Stimulated activated memory B cell treated with anti-CD40 and anti-IgM and Interleukin-4, amounts not matched to agents 10 μg/mL and 1 μg/mL and 100 μg/mL, for 72 hours (primary cell): Measurements from ENCODE around the gene CDH12.
"Not testable (repeated sequence)": the region's sequence is repeated elsewhere in the genome, so short reads cannot be mapped to it uniquely, and the experiment has no call there.

Source experiments
- ATAC-seq: fragments of 150-1000 bp; cut with Tn5 transposase; 2 replicates; pipeline ENCODE4 v1.10.0; 2021
- H3K27ac Mint-ChIP-seq: one replicate; pipeline ENCODE4 v1.8.0; 2022; ENCODE audit warnings: mild to moderate bottlenecking, mixed read lengths
- H3K27me3 Mint-ChIP-seq: one replicate; pipeline ENCODE4 v1.8.0; 2022; ENCODE audit warnings: mixed read lengths
- H3K36me3 Mint-ChIP-seq: one replicate; pipeline ENCODE4 v1.8.0; 2022; ENCODE audit warnings: mixed read lengths
- H3K4me1 Mint-ChIP-seq: one replicate; pipeline ENCODE4 v1.8.0; 2022; ENCODE audit warnings: mixed read lengths
- H3K4me3 Mint-ChIP-seq: one replicate; pipeline ENCODE4 v1.8.0; 2022; ENCODE audit warnings: mild to moderate bottlenecking, moderate library complexity, mixed read lengths
- H3K9me3 Mint-ChIP-seq: one replicate; pipeline ENCODE4 v1.8.0; 2022; ENCODE audit warnings: mixed read lengths

CDH12 gene

GRCh38 chr5:22644859-22645258 is 208.3 kb downstream of the CDH12 start:
- Mint-ChIP-seq H3K4me3 (no peak overlapping the region), H3K27ac (no peak overlapping the region), H3K36me3 (no peaks in the 10 kb centered on the region), H3K4me1 (no peaks in the 10 kb centered on the region), H3K9me3 (no peaks in the 10 kb centered on the region), H3K27me3 (no peaks in the 10 kb centered on the region)
- no peak for ATAC-seq

GRCh38 chr5:22643356-22643755 is 209.8 kb downstream of the CDH12 start:
- H3K27me3 Mint-ChIP-seq: no peaks in the 10 kb centered on the region
- no peak overlapping the region for H3K27ac Mint-ChIP-seq
- H3K4me3 Mint-ChIP-seq: no peak overlapping the region
- H3K36me3 Mint-ChIP-seq: no peaks in the 10 kb centered on the region
- H3K4me1 Mint-ChIP-seq: no peaks in the 10 kb centered on the region
- ATAC-seq: no peak
- H3K9me3 Mint-ChIP-seq: no peaks in the 10 kb centered on the region

GRCh38 chr5:22631683-22632082 is 221.5 kb downstream of the CDH12 start:
- no peak overlapping the region for H3K27ac Mint-ChIP-seq
- H3K9me3 Mint-ChIP-seq: no peaks in the 10 kb centered on the region
- no peak for ATAC-seq
- H3K27me3 Mint-ChIP-seq: no peaks in the 10 kb centered on the region
- no peak overlapping the region for H3K4me3 Mint-ChIP-seq
- no peaks in the 10 kb centered on the region for H3K4me1 Mint-ChIP-seq
- no peaks in the 10 kb centered on the region for H3K36me3 Mint-ChIP-seq

- Mint-ChIP-seq H3K4me3 (no peak overlapping the region), H3K4me1 (no peaks in the 10 kb centered on the region), H3K9me3 (peaks cover 3% of the 10 kb centered on the region), H3K27me3 (no peaks in the 10 kb centered on the region), H3K27ac (no peak overlapping the region), H3K36me3 (no peaks in the 10 kb centered on the region)
- no peak for ATAC-seq
These were observed 226.1 kb downstream of the CDH12 start for GRCh38 chr5:22627029-22627428.

GRCh38 chr5:22625451-22625850 is 227.7 kb downstream of the CDH12 start:
- peaks cover 3% of the 10 kb centered on the region for H3K9me3 Mint-ChIP-seq
- no peak overlapping the region for H3K27ac Mint-ChIP-seq
- H3K36me3 Mint-ChIP-seq: no peaks in the 10 kb centered on the region
- H3K4me3 Mint-ChIP-seq: no peak overlapping the region
- no peaks in the 10 kb centered on the region for H3K4me1 Mint-ChIP-seq
- ATAC-seq: no peak
- no peaks in the 10 kb centered on the region for H3K27me3 Mint-ChIP-seq

- H3K4me1 Mint-ChIP-seq: no peaks in the 10 kb centered on the region
- no peak overlapping the region for H3K27ac Mint-ChIP-seq
- H3K9me3 Mint-ChIP-seq: peaks cover 3% of the 10 kb centered on the region
- no peak for ATAC-seq
- H3K27me3 Mint-ChIP-seq: no peaks in the 10 kb centered on the region
- no peaks in the 10 kb centered on the region for H3K36me3 Mint-ChIP-seq
- no peak overlapping the region for H3K4me3 Mint-ChIP-seq
These were observed 232.1 kb downstream of the CDH12 start for GRCh38 chr5:22621084-22621483.

GRCh38 chr5:22615964-22616363 is 237.2 kb downstream of the CDH12 start:
- H3K36me3 Mint-ChIP-seq: no peaks in the 10 kb centered on the region
- H3K27me3 Mint-ChIP-seq: no peaks in the 10 kb centered on the region
- H3K9me3 Mint-ChIP-seq: no peaks in the 10 kb centered on the region
- H3K4me1 Mint-ChIP-seq: no peaks in the 10 kb centered on the region
- no peak overlapping the region for H3K4me3 Mint-ChIP-seq
- H3K27ac Mint-ChIP-seq: no peak overlapping the region
- ATAC-seq: no peak

- ATAC-seq: no peak
- no peaks in the 10 kb centered on the region for H3K36me3 Mint-ChIP-seq
These were observed 238.6 kb downstream of the CDH12 start for GRCh38 chr5:22614486-22615094.

GRCh38 chr5:22612928-22613327 is 240.2 kb downstream of the CDH12 start:
- Mint-ChIP-seq H3K27me3 (no peaks in the 10 kb centered on the region), H3K4me1 (no peaks in the 10 kb centered on the region), H3K36me3 (no peaks in the 10 kb centered on the region), H3K27ac (no peak overlapping the region), H3K9me3 (no peaks in the 10 kb centered on the region), H3K4me3 (no peak overlapping the region)
- no peak for ATAC-seq

More at GRCh38 chr5:22614486-22615094, 238.6 kb downstream of the CDH12 start:
- no peaks in the 10 kb centered on the region for H3K9me3 Mint-ChIP-seq
- no peaks in the 10 kb centered on the region for H3K27me3 Mint-ChIP-seq
- H3K4me3 Mint-ChIP-seq: no peak overlapping the region
- H3K4me1 Mint-ChIP-seq: no peaks in the 10 kb centered on the region
- H3K27ac Mint-ChIP-seq: no peak overlapping the region

GRCh38 chr5:22611327-22611726 is 241.8 kb downstream of the CDH12 start:
- H3K4me1 Mint-ChIP-seq: no peaks in the 10 kb centered on the region
- H3K9me3 Mint-ChIP-seq: no peaks in the 10 kb centered on the region
- H3K4me3 Mint-ChIP-seq: no peak overlapping the region
- no peak overlapping the region for H3K27ac Mint-ChIP-seq
- H3K36me3 Mint-ChIP-seq: no peaks in the 10 kb centered on the region
- H3K27me3 Mint-ChIP-seq: no peaks in the 10 kb centered on the region
- no peak for ATAC-seq

- not testable (repeated sequence) for H3K36me3 Mint-ChIP-seq, H3K27ac Mint-ChIP-seq, H3K4me3 Mint-ChIP-seq, H3K4me1 Mint-ChIP-seq, ATAC-seq, H3K9me3 Mint-ChIP-seq, H3K27me3 Mint-ChIP-seq
These were observed 245.6 kb downstream of the CDH12 start for GRCh38 chr5:22607498-22607897.

GRCh38 chr5:22605473-22605872 is 247.7 kb downstream of the CDH12 start:
- Mint-ChIP-seq H3K4me3 (no peak overlapping the region), H3K36me3 (no peaks in the 10 kb centered on the region), H3K27ac (no peak overlapping the region), H3K27me3 (no peaks in the 10 kb centered on the region), H3K9me3 (no peaks in the 10 kb centered on the region), H3K4me1 (no peaks in the 10 kb centered on the region)
- peak; percentile 6 for ATAC-seq

- Mint-ChIP-seq H3K36me3 (no peaks in the 10 kb centered on the region), H3K4me1 (no peaks in the 10 kb centered on the region), H3K27me3 (no peaks in the 10 kb centered on the region), H3K9me3 (no peaks in the 10 kb centered on the region), H3K27ac (no peak overlapping the region), H3K4me3 (no peak overlapping the region)
- no peak for ATAC-seq
These were observed 248.4 kb downstream of the CDH12 start for GRCh38 chr5:22604711-22605110.

GRCh38 chr5:22598796-22599195 is 254.3 kb downstream of the CDH12 start:
- Mint-ChIP-seq H3K4me3 (no peak overlapping the region), H3K4me1 (no peaks in the 10 kb centered on the region), H3K36me3 (no peaks in the 10 kb centered on the region), H3K27ac (no peak overlapping the region), H3K9me3 (no peaks in the 10 kb centered on the region), H3K27me3 (no peaks in the 10 kb centered on the region)
- ATAC-seq: peak; percentile 41

- Mint-ChIP-seq H3K4me1 (no peaks in the 10 kb centered on the region), H3K36me3 (no peaks in the 10 kb centered on the region), H3K27me3 (no peaks in the 10 kb centered on the region), H3K27ac (no peak overlapping the region), H3K9me3 (peaks cover 3% of the 10 kb centered on the region), H3K4me3 (no peak overlapping the region)
- no peak for ATAC-seq
These were observed 256.7 kb downstream of the CDH12 start for GRCh38 chr5:22596404-22596970.

GRCh38 chr5:22594491-22594890 is 258.7 kb downstream of the CDH12 start:
- Mint-ChIP-seq H3K36me3 (no peaks in the 10 kb centered on the region), H3K9me3 (peaks cover 5% of the 10 kb centered on the region), H3K27ac (no peak overlapping the region), H3K4me3 (no peak overlapping the region), H3K4me1 (no peaks in the 10 kb centered on the region), H3K27me3 (no peaks in the 10 kb centered on the region)
- no peak for ATAC-seq
